Neuronal stem cell (in vitro differentiated cells): ENCODE results near the gene PPP1R12A.
"Not testable (repeated sequence)": the region's sequence is repeated elsewhere in the genome, so short reads cannot be mapped to it uniquely, and the experiment has no call there.

Source experiments
- DNase-seq: peaks from one replicate; pipeline ENCODE4 v3.0.0-alpha.2; 2013; ENCODE audit warnings: low spot score
- H2AFZ ChIP-seq: one replicate; pipeline ENCODE4 v1.6.1; 2013; ENCODE audit warnings: mild to moderate bottlenecking, low read length, inconsistent platforms
- H2AK5ac ChIP-seq: 2 replicates; pipeline ENCODE4 v1.6.1; 2013; ENCODE audit warnings: low read depth, mild to moderate bottlenecking, inconsistent platforms, low read length, moderate library complexity, mixed read lengths
- H2BK120ac ChIP-seq: 2 replicates; pipeline ENCODE4 v1.6.1; 2013; ENCODE audit warnings: low read depth, mild to moderate bottlenecking, inconsistent platforms, low read length, moderate library complexity, mixed read lengths
- H2BK12ac ChIP-seq: one replicate; pipeline ENCODE4 v1.6.1; 2013; ENCODE audit warnings: low read length, inconsistent platforms
- H2BK15ac ChIP-seq: 2 replicates; pipeline ENCODE4 v1.6.1; 2013; ENCODE audit warnings: mild to moderate bottlenecking, low read length, inconsistent platforms, mixed read lengths
- H2BK5ac ChIP-seq: one replicate; pipeline ENCODE4 v1.6.1; 2013; ENCODE audit warnings: inconsistent platforms, mild to moderate bottlenecking, low read length, moderate library complexity
- H3K14ac ChIP-seq: one replicate; pipeline ENCODE4 v1.6.1; 2013; ENCODE audit warnings: low read length, inconsistent platforms
- H3K18ac ChIP-seq: 2 replicates; pipeline ENCODE4 v1.6.1; 2013; ENCODE audit warnings: low read length, inconsistent platforms
- H3K23ac ChIP-seq: 2 replicates; pipeline ENCODE4 v1.6.1; 2013; ENCODE audit warnings: low read depth, mild to moderate bottlenecking, mixed read lengths, low read length, inconsistent platforms; ENCODE audit not compliant: poor library complexity
- H3K27ac ChIP-seq: replicated peaks from 3 replicates; pipeline ENCODE4 v1.5.1; 2013; ENCODE audit warnings: low read length, inconsistent platforms
- H3K27me3 ChIP-seq, 3 experiments: 2 replicates each; pipeline ENCODE4 v1.6.1; 2013; ENCODE audit warnings: low read length in 3 of 3, mild to moderate bottlenecking in 2 of 3, inconsistent platforms in 1 of 3, low read depth in 1 of 3, mixed read lengths in 1 of 3, moderate library complexity in 1 of 3; ENCODE audit not compliant: control insufficient read depth in 3 of 3, insufficient read depth in 3 of 3
- H3K36me3 ChIP-seq, 2 donors: replicated peaks in 1 of 2; 2 replicates each; pipeline ENCODE4 v1.6.1; 2013; ENCODE audit warnings: low read length in 2 of 2; ENCODE audit not compliant: control insufficient read depth in 2 of 2, insufficient read depth in 2 of 2
- H3K4ac ChIP-seq: 2 replicates; pipeline ENCODE4 v1.6.1; 2013; ENCODE audit warnings: inconsistent platforms, mild to moderate bottlenecking, low read length, moderate library complexity
- H3K4me1 ChIP-seq, 2 donors: 1 replicate in 1 of 2; 2 replicates in 1 of 2; pipeline ENCODE4 v1.6.1; 2013; ENCODE audit warnings: low read length in 2 of 2, low read depth in 1 of 2; ENCODE audit not compliant: control insufficient read depth in 2 of 2, insufficient read depth in 1 of 2
- H3K4me2 ChIP-seq: one replicate; pipeline ENCODE4 v1.6.1; 2013; ENCODE audit warnings: mild to moderate bottlenecking, low read length, inconsistent platforms; ENCODE audit not compliant: insufficient read depth, poor library complexity, severe bottlenecking
- H3K4me3 ChIP-seq, 2 donors: 2 replicates each; pipeline ENCODE4 v1.5.1; 2013; ENCODE audit warnings: low read length in 2 of 2, mild to moderate bottlenecking in 2 of 2, inconsistent platforms in 1 of 2, moderate library complexity in 1 of 2
- H3K79me1 ChIP-seq: one replicate; pipeline ENCODE4 v1.6.1; 2013; ENCODE audit warnings: low read depth, mild to moderate bottlenecking, inconsistent platforms, low read length, moderate library complexity
- H3K9ac ChIP-seq: one replicate; pipeline ENCODE4 v1.6.1; 2013; ENCODE audit warnings: mild to moderate bottlenecking, low read depth, low read length, inconsistent platforms; ENCODE audit not compliant: poor library complexity
- H3K9me3 ChIP-seq, 2 donors: replicated peaks in 1 of 2; 2 replicates each; pipeline versions ENCODE3 to v1.6.1; 2013; ENCODE audit warnings: low read length in 2 of 2, mild to moderate bottlenecking in 2 of 2, inconsistent platforms in 1 of 2, low read depth in 1 of 2, mixed read lengths in 1 of 2, moderate library complexity in 1 of 2; ENCODE audit not compliant: control insufficient read depth in 2 of 2, insufficient read depth in 1 of 2
- H4K8ac ChIP-seq: one replicate; pipeline ENCODE4 v1.6.1; 2013; ENCODE audit warnings: low read depth, mild to moderate bottlenecking, inconsistent platforms, low read length, moderate library complexity
- H4K91ac ChIP-seq: one replicate; pipeline ENCODE4 v1.6.1; 2013; ENCODE audit warnings: low read length, low read depth, mild to moderate bottlenecking, inconsistent platforms; ENCODE audit not compliant: poor library complexity
- WGBS, 2 donors: extraction: QIAGEN DNeasy Blood & Tissue Kit; methylation state at CpG; one replicate each; pipeline ENCODE4 v1.1.7; 2013; ENCODE audit warnings: missing lambda C conversion rate in 2 of 2, mixed read lengths in 1 of 2; ENCODE audit not compliant: insufficient read length in 2 of 2, insufficient replicate concordance in 1 of 2; ENCODE audit errors: extremely low coverage in 2 of 2; 5-methylcytosine and 5-hydroxymethylcytosine counted together

Gene PPP1R12A

DNA sequence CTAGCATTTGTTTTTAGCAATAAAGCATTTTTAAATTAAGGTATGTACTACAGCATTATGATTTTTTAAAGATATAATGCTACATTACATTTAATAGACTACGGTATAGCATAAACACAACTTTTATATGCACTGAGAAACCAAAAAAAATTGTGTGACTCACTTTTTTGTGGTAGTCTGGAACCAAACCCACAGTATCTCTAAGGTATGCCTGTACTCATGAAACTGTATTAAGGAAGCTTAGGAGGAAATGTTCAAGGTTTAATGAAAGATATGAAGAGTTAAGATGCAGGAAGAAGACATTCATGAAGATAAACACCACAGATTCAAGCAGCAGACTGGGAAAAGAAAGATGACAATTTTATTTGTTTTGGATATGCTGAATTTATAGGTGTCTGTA lies 51.7 kb downstream of the PPP1R12A start:
- Histone ChIP-seq H4K8ac (no peak overlapping the region), H3K23ac (no peak overlapping the region), H3K9me3 (peaks cover 0 to 22% of the 10 kb centered on the region in 2 donors), H3K9ac (no peak overlapping the region), H2AFZ (no peak overlapping the region), H3K14ac (no peak overlapping the region), H3K18ac (no peak overlapping the region), H3K4ac (no peak overlapping the region), H3K36me3 (peaks cover 0 to 11% of the 10 kb centered on the region in 2 donors), H3K79me1 (no peaks in the 10 kb centered on the region), H3K4me3 (no peak overlapping the region), H2BK120ac (no peak overlapping the region), H3K27me3 (no peaks in the 10 kb centered on the region), H4K91ac (no peak overlapping the region), H2BK12ac (no peak overlapping the region), H3K4me2 (no peak overlapping the region), H3K27ac (no peak overlapping the region), H3K4me1 (no peaks in the 10 kb centered on the region), H2AK5ac (no peak overlapping the region), H2BK5ac (no peak overlapping the region), H2BK15ac (no peak overlapping the region)
- DNase-seq: no peak
- no CpG with 5 or more reads among the region's 1 CpG for WGBS, 2 donors

DNA sequence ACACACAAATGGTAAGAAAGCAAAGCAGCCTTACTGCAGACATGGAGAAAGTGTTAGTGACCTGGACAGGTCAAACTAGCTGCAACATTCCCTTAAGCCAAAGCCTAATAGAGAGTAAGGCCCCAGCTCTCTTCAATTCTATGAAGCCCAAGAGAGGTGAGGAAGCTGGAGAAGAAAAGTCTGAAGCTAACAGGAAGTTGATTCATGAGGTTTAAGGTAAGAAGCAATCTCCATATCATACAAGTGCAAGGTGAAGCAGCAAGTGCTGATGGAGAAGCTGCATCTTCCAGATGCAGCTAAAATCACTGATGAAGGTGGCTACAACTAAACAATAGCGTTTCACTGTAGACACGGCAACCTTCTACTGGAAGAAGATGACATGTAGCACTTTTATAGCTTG lies 53.5 kb downstream of the PPP1R12A start:
- no peak overlapping the region for H3K14ac ChIP-seq
- no peak overlapping the region for H3K23ac ChIP-seq
- no peak for DNase-seq
- H3K4me2 ChIP-seq: no peak overlapping the region
- no peaks in the 10 kb centered on the region for H3K4me1 ChIP-seq
- H3K4ac ChIP-seq: no peak overlapping the region
- H3K9ac ChIP-seq: no peak overlapping the region
- WGBS, 2 donors: no CpG with 5 or more reads among the region's 2 CpGs
- no peak overlapping the region for H2BK5ac ChIP-seq
- H3K9me3 ChIP-seq: peaks cover 0 to 8% of the 10 kb centered on the region in 2 donors
- H2BK15ac ChIP-seq: no peak overlapping the region
- no peaks in the 10 kb centered on the region for H3K79me1 ChIP-seq
- no peak overlapping the region for H2AFZ ChIP-seq
- H4K91ac ChIP-seq: no peak overlapping the region
- H2AK5ac ChIP-seq: no peak overlapping the region
- H3K27me3 ChIP-seq: no peaks in the 10 kb centered on the region
- H2BK12ac ChIP-seq: no peak overlapping the region
- H3K4me3 ChIP-seq: no peak overlapping the region
- no peak overlapping the region for H2BK120ac ChIP-seq
- H3K36me3 ChIP-seq: peaks cover 0 to 16% of the 10 kb centered on the region in 2 donors
- H3K27ac ChIP-seq: no peak overlapping the region
- H3K18ac ChIP-seq: no peak overlapping the region
- no peak overlapping the region for H4K8ac ChIP-seq

DNA sequence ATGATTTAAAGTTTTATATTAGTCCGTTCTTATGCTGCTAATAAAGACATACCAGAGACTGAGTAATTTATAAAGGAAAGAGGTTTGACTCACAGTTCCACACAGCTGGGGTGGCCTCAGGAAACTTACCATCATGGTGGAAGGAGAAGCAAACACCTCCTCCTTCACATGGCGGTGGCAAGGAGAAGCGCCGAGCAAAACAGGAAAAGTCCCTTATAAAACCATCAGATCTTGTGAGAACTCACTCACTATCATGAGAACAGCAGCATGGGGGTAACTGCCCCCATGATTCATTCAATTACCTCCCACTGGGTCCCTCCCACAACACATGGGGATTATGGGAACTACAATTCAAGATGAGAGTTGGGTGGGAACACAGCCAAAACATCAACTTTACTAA lies 56.4 kb downstream of the PPP1R12A start:
- DNase-seq, H3K9me3 ChIP-seq, H3K18ac ChIP-seq, H3K27me3 ChIP-seq, H3K4me2 ChIP-seq, H4K91ac ChIP-seq, H2AK5ac ChIP-seq, H3K4me1 ChIP-seq, H3K27ac ChIP-seq, H3K23ac ChIP-seq, H3K79me1 ChIP-seq, H2AFZ ChIP-seq, H3K4ac ChIP-seq, H4K8ac ChIP-seq, H2BK15ac ChIP-seq, H3K14ac ChIP-seq, H2BK12ac ChIP-seq, H3K9ac ChIP-seq, H2BK5ac ChIP-seq, H2BK120ac ChIP-seq, H3K4me3 ChIP-seq: not testable (repeated sequence)
- no CpG with 5 or more reads among the region's 4 CpGs for WGBS, 2 donors
- peaks cover 0 to 12% of the 10 kb centered on the region in 2 donors for H3K36me3 ChIP-seq

DNA sequence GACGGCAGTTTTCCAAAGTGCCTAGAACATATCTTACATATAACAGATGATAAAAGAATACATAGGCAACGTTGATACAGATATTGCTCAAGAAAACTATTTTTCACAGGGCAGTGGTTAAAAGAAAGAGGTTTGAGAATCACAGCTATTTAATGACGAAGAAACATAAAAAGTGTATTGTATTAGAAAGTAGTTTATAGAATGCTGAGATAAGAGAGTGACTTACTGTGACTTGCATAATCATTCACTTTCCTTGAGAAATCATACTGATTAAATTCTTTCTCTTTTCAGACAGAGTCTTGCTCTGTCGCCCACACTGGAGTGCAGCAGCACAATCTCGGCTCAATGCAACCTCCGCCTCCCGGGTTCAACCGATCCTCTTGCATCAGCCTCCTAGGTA lies 57.7 kb downstream of the PPP1R12A start:
- Histone ChIP-seq H2AFZ (no peak overlapping the region), H3K18ac (no peak overlapping the region), H3K36me3 (peaks cover 0 to 18% of the 10 kb centered on the region in 2 donors), H3K9ac (no peak overlapping the region), H3K4ac (no peak overlapping the region), H4K8ac (no peak overlapping the region), H3K14ac (no peak overlapping the region), H3K4me3 (no peak overlapping the region), H3K4me2 (no peak overlapping the region), H2BK15ac (no peak overlapping the region), H4K91ac (no peak overlapping the region), H2BK5ac (no peak overlapping the region), H2BK12ac (no peak overlapping the region), H3K9me3 (peaks cover 0 to under 1% of the 10 kb centered on the region in 2 donors), H3K4me1 (peaks cover 2 to 3% of the 10 kb centered on the region in 2 donors), H3K27me3 (no peaks in the 10 kb centered on the region), H3K79me1 (no peaks in the 10 kb centered on the region), H2BK120ac (no peak overlapping the region), H3K27ac (no peak overlapping the region), H2AK5ac (no peak overlapping the region), H3K23ac (no peak overlapping the region)
- 100% methylated on average over 1 of the region's 8 CpGs; no CpG with 5 or more reads in 1 of the 2 donors for WGBS, 2 donors
- no peak for DNase-seq
